Measurements from ENCODE around the gene FAS. TPM values are rescaled to one million over a fixed set of nuclear protein-coding genes. Genes with fewer than 3 reads are reported as not detected.

FAS gene
- total and polyA plus RNA-seq, 2 donors (not counting 1 experiment from before 2014, with no cell fraction given), result 11.5 to 12.4 TPM

DNA sequence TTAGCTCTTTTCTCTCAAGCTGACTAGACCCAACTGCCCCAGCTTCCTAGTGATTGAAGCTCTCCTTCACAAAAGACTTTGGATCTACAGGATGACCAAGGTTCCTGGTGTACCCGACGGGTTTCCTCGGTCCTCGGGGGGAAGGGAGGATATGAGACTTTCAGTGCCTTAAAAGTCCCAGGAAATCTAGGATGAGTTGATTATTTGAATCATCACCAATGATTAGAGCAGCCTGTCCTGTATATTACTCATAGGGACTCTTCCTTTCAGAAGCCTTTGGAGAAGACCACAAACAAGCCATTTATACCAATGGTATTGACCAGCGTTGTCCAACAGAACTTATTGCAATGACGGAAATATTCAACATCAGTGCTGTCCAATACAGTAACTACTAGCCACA lies 31.9 kb upstream of the FAS start:
- CTCF ChIA-PET, result interaction anchor here (0.6 to 1.0 kb wide), 2 partner anchors 22 to 24 kb away, joined by 3 read pairs; no protein-coding TSS in a partner anchor
- WGBS (ENCODE audit: insufficient coverage), result no CpG with 5 or more reads among the region's 6 CpGs

DNA sequence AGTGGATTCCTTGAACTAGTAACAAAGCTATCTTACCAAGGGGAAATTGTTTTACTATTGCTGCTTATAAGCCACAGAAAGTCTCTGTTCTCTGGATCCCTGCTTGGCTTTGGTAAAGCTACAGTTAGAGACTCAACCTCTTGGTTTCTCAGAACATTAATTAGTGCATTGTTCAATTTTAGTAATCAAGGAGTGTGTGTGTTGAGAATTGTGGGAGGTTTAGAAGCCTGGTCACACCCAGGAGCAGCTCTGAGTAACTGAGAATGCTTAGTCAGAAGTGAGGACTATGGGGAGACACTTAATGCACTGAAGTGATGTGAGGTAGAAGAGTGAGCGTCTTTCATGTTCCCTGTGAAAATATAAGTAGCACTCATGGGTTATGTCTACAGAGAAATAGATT lies 29.8 kb upstream of the FAS start:
- DNase-seq (no peak), ATAC-seq (ENCODE audit: low read depth) (no peak)
- no peaks in the 10 kb centered on the region for H3K79me2 ChIP-seq (ENCODE audit: control insufficient read depth, insufficient read depth, low read length)
- no CpG with 5 or more reads among the region's 1 CpG for WGBS (ENCODE audit: insufficient coverage)
- intact Hi-C loops (cut with micrococcal nuclease), result no loop called here
- Mint-ChIP-seq H3K9me3 (ENCODE audit: insufficient read depth) (no peaks in the 10 kb centered on the region), H3K4me1 (no peaks in the 10 kb centered on the region), H3K4me3 (no peak overlapping the region), H3K27me3 (no peaks in the 10 kb centered on the region), H3K27ac (no peak overlapping the region)
- POLR2A ChIA-PET, result no interaction called here
- H3K27ac ChIP-seq (ENCODE audit: low read length in 2 of 2), result no peak overlapping the region
- no peaks in the 10 kb centered on the region for H4K20me1 ChIP-seq (ENCODE audit: control insufficient read depth, insufficient read depth, low read length, poor library complexity, severe bottlenecking)
- H3K4me2 ChIP-seq (replicated peaks; ENCODE audit: low read depth, low read length, poor library complexity, severe bottlenecking), result no peak overlapping the region
- CTCF ChIA-PET, result interaction anchor here (1.4 kb wide), 1 partner anchor 26 kb away, joined by 3 read pairs; no protein-coding TSS in a partner anchor
- H3K27me3 ChIP-seq (replicated peaks in 1 of 4; ENCODE audit: control extremely low read depth in 1 of 4, control insufficient read depth in 3 of 4, insufficient read depth in 4 of 4, low read length in 3 of 4), result no peaks in the 10 kb centered on the region
- no peaks in the 10 kb centered on the region for H3K36me3 ChIP-seq (replicated peaks in 1 of 2; ENCODE audit: control extremely low read depth in 1 of 2, control insufficient read depth in 1 of 2, extremely low read depth in 1 of 2, insufficient read depth in 2 of 2, low read length in 1 of 2)
- no peak overlapping the region for H3K9ac ChIP-seq (ENCODE audit: low read length)
- H3K9me3 ChIP-seq (ENCODE audit: control extremely low read depth in 1 of 3, control insufficient read depth in 2 of 3, insufficient read depth in 1 of 3, low read length in 2 of 3), result no peaks in the 10 kb centered on the region
- no peak for TF ChIP-seq EZH2 (IDR thresholded peaks at IDR 0.05; ENCODE audit: borderline replicate concordance, insufficient read depth, low read depth, low read length, poor library complexity, severe bottlenecking)
- TF ChIP-seq, protein P1, sequence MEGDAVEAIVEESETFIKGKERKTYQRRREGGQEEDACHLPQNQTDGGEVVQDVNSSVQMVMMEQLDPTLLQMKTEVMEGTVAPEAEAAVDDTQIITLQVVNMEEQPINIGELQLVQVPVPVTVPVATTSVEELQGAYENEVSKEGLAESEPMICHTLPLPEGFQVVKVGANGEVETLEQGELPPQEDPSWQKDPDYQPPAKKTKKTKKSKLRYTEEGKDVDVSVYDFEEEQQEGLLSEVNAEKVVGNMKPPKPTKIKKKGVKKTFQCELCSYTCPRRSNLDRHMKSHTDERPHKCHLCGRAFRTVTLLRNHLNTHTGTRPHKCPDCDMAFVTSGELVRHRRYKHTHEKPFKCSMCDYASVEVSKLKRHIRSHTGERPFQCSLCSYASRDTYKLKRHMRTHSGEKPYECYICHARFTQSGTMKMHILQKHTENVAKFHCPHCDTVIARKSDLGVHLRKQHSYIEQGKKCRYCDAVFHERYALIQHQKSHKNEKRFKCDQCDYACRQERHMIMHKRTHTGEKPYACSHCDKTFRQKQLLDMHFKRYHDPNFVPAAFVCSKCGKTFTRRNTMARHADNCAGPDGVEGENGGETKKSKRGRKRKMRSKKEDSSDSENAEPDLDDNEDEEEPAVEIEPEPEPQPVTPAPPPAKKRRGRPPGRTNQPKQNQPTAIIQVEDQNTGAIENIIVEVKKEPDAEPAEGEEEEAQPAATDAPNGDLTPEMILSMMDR (IDR thresholded peaks at IDR 0.05), result no peak
- no peaks in the 10 kb centered on the region for H3K4me1 ChIP-seq (ENCODE audit: control insufficient read depth in 2 of 2, insufficient read depth in 2 of 2, low read length in 2 of 2)
- no peak overlapping the region for H2AFZ ChIP-seq (ENCODE audit: insufficient read depth, low read depth, low read length, poor library complexity, severe bottlenecking)
- no peak overlapping the region for H3K4me3 ChIP-seq (ENCODE audit: control extremely low read depth in 1 of 5, extremely low read depth in 1 of 5, insufficient read depth in 1 of 5, low read depth in 2 of 5, low read length in 4 of 5)

More for the DNA sequence above, 31.9 kb upstream of the FAS start:
- no peaks in the 10 kb centered on the region for H3K4me1 Mint-ChIP-seq
- no peak overlapping the region for H3K27ac Mint-ChIP-seq
- TF ChIP-seq, protein P1 (IDR thresholded peaks at IDR 0.05), result no peak
- no peak for TF ChIP-seq EZH2 (IDR thresholded peaks at IDR 0.05; ENCODE audit: borderline replicate concordance, insufficient read depth, low read depth, low read length, poor library complexity, severe bottlenecking)
- H2AFZ ChIP-seq (ENCODE audit: insufficient read depth, low read depth, low read length, poor library complexity, severe bottlenecking), result no peak overlapping the region
- H3K9me3 Mint-ChIP-seq (ENCODE audit: insufficient read depth), result no peaks in the 10 kb centered on the region
- H3K4me1 ChIP-seq (ENCODE audit: control insufficient read depth in 2 of 2, insufficient read depth in 2 of 2, low read length in 2 of 2), result no peaks in the 10 kb centered on the region
- no peak overlapping the region for H3K27ac ChIP-seq (ENCODE audit: low read length in 2 of 2)
- POLR2A ChIA-PET, result no interaction called here
- no peaks in the 10 kb centered on the region for H3K79me2 ChIP-seq (ENCODE audit: control insufficient read depth, insufficient read depth, low read length)
- no peaks in the 10 kb centered on the region for H4K20me1 ChIP-seq (ENCODE audit: control insufficient read depth, insufficient read depth, low read length, poor library complexity, severe bottlenecking)
- H3K27me3 ChIP-seq (replicated peaks in 1 of 4; ENCODE audit: control extremely low read depth in 1 of 4, control insufficient read depth in 3 of 4, insufficient read depth in 4 of 4, low read length in 3 of 4), result no peaks in the 10 kb centered on the region
- no peaks in the 10 kb centered on the region for H3K27me3 Mint-ChIP-seq
- intact Hi-C loops (cut with micrococcal nuclease), result no loop called here
- no peak overlapping the region for H3K4me3 Mint-ChIP-seq
- no peak overlapping the region for H3K9ac ChIP-seq (ENCODE audit: low read length)
- no peak overlapping the region for H3K4me2 ChIP-seq (replicated peaks; ENCODE audit: low read depth, low read length, poor library complexity, severe bottlenecking)
- no peak for ATAC-seq (ENCODE audit: low read depth)
- H3K9me3 ChIP-seq (ENCODE audit: control extremely low read depth in 1 of 3, control insufficient read depth in 2 of 3, insufficient read depth in 1 of 3, low read length in 2 of 3), result peaks cover under 1 to 4% (median 1%) of the 10 kb centered on the region in 3 donors
- no peaks in the 10 kb centered on the region for H3K36me3 ChIP-seq (replicated peaks in 1 of 2; ENCODE audit: control extremely low read depth in 1 of 2, control insufficient read depth in 1 of 2, extremely low read depth in 1 of 2, insufficient read depth in 2 of 2, low read length in 1 of 2)
- H3K4me3 ChIP-seq (ENCODE audit: control extremely low read depth in 1 of 5, extremely low read depth in 1 of 5, insufficient read depth in 1 of 5, low read depth in 2 of 5, low read length in 4 of 5), result no peak overlapping the region
- no peak for DNase-seq

All from B cell (primary cell).